HG03103 (cell line): ENCODE results near the gene LAGE3.

Experiments
- ATAC-seq: cut with Tn5 transposase; IDR thresholded peaks from one replicate; pipeline ENCODE4 v1.9.1; 2021; ENCODE audit warnings: low read depth; ENCODE audit not compliant: unreplicated experiment

LAGE3 gene

DNA sequence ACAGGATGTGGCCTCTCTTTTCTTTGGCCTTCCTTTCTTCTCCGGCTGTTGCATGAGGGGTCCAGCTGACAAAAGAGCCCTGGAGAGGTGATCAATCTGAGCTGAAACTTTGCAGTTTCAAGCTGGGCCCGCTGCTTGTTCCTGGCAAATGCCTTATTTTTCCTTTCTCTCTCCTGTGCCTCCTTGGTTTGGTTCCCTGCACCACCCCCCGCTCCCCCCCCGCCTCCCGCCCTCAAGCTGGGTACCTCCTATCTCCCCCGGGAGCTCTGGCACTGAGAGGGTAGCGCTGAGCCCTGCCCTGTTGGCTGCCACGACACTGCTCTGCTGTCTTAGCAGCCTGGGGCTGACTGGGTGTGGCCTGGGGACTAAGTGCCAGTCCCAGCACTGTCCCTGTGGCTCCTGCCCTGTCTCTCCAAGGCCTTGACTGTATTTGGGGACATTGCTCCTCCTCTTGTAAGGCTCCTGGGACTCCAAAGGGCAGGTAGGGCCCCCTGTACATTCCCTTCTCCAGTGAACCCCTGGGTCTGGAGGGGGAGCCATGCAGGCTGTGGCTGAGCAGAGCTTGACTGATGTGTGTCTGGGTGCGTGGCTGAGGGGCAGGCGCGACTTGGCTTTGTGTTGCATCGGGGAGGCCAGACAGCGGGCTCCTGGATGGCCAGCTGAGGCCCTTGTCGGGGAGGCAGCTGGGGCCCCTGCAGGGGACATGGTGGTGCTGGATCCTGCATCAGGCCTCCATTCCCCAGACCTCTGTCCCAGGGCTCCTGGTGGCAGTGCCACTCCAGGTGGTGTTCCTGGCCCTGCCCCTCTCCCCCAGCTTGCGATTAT lies 19.9 kb downstream of the LAGE3 start:
- ATAC-seq, result no peak

DNA sequence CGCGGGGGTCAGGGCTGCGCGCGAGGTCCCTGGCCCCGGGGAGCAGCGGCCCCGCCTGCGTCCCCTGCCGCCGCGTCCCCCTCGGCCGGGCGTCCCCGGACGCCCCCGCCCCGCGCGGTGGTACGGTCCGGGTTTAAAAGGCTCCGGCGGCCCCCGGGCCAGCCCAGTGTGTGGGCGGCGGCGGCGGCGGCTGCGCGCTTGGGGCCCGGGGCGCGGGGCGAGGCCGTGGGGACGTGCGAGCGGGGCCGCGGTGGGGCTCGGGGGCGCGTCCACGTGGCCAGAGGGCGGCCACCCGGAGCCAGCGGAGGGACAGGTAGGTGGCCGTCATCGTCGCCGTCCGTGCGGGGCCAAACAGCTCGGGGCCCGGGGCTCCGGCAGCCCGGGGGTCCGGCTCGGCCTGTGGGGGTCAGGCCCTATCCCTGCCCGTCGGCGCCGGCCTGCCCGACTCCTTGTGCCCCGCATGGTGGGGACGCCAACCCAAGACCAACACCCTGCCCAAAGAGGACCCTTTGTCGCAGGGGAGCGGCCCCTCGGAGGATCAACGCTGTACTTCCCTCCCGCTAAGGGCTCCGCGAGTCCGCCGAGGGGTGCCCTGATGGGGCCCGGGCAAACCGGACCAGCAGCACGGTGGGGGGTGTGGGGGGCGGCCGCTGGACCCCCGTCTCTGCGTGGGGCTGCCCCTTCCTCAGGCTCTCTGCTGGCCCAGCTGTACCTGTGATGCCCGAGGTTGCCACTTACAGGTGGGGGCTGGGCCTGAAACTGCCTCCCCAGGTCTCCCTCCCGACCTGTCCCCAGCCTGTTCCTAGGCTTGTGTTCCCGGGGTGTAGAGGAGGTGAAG lies 20.7 kb downstream of the LAGE3 start, which contains the start of gene PLXNA3:
PLXNA3 (plus strand) TSS at position 166 of the 838 bp plus-strand sequence. CDS start 1,903 bp downstream, outside the sequence.
- peak; percentile 49 for ATAC-seq

DNA sequence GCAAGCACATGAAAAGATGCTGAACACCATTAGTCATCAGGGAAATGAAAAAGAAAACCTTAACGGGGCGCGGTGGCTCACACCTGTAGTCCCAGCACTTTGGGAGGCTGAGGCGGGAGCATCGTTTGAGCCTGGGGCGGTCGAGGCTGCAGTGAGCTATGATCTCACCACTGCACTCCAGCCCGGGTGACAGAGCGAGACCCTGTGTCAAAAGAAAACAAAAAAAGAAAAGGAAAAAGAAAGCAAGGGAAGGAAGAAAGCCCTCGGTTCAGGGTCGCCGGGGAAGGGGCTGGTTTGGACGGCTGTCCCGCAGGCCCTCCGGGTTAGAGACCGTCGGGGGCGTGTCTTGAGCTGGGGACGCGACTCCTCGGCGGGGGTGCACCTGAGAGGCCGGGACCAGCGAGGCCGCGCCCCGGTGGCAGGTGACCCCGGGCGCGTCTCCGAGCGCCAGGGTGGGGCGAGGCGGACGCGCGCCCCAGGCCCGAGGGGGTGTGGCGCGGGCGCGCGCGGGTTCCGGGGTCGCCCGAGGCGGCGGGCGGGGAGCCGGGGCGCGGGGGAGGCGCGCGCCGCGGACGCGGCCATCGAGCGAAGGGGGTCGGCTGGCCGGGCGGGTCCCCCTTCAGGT lies 21.5 kb downstream of the LAGE3 start:
- peak; percentile 40 for ATAC-seq

GRCh38 chrX:154452823-154453222 lies 26.3 kb downstream of the LAGE3 start:
- ATAC-seq, result no peak

DNA sequence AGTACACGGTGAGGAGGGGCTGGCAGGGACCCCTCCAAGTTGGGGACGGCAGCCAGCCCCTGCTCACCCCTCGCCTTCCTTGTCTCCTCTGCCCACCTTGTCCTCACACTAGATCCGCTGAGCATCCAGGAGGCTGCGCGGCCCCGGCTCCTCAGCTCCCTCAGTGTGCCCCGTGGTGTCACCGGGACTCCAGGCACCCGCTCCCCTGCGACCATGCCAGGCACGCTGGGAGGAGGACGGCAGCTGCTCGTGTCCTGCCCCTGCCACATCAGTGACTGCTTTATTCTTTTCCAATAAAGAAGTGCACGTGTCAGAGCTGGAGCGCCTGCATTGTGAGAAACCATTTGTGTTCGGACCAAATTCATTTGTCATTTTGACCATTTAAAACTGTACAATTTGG lies 28.8 kb downstream of the LAGE3 start:
- ATAC-seq, result no peak

- ATAC-seq, result no peak
Measured at GRCh38 chrX:154449618-154450017, 29.5 kb downstream of the LAGE3 start.

DNA sequence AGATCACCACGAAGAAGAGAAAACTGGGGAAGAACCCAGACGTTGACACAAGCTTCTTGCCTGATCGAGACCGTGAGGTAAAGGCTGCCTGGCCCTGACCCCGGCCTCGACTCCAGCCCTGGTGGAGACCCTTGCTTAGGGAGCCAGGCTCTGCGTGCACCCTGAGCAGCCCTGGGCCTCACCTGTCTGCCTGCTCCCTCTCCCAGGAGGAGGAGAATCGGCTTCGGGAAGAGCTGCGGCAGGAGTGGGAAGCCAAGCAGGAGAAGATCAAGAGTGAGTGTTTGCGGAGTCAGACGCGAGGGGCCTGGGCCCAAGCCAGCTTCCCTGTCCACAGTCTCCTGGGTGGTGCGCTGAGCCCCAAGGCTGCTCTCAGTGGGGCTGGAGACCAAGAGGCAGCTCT lies 30.6 kb downstream of the LAGE3 start:
- no peak for ATAC-seq

DNA sequence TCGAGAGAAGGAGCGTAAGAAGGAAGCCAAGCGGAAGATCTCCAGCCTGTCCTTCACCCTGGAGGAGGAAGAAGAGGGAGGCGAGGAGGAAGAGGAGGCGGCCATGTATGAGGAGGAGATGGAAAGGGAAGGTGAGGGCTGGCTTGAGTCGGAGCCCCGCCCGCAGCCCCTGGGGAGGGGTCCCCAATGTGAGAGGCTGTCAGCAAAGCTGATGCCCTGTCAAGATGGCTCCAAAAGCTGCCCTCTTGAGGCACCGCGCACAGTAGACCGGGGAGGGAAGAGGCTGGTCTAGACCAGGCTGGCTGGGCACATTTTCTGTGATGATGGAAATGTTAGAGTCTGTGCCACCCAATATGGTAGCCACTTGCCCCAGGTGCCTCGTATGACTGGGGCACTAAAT lies 32.7 kb downstream of the LAGE3 start:
- ATAC-seq, result no peak

GRCh38 chrX:154445776-154446175 lies 33.3 kb downstream of the LAGE3 start:
- no peak for ATAC-seq

GRCh38 chrX:154444755-154445246 lies 34.3 kb downstream of the LAGE3 start:
- ATAC-seq, result no peak

DNA sequence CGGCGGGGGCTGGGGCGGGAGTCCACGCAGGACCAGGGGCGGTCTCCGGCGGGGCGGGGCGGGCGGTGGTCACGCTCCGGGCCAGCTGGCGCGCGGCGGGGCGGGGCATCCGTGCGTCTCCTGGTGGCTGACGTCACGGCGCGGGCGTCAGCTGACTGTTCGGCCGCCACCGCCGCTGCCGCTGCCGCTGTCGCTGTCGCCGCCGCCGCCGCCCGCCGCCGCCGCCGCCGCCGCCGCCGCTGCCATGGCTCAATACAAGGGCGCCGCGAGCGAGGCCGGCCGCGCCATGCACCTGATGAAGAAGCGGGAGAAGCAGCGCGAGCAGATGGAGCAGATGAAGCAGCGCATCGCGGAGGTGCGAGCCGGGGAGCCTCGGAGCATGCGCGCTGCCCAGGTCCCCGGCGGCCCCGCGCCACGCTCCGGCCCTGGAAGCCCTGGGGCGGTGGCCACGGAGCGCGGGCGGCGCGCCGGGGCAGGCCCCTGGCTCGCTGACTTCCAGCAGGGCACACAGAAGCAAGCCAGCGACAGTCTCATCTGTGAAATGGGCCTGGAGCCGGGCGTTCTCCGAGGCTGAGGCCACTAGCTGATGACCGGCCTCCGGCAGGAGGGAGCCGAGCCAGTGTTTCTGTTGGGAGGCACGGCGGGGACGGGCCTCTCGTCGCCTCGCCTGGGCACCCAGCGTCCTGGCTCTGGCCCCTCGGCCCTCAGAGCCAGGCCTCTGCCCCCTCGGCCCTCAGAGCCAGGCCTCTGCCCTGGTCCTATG lies 34.9 kb downstream of the LAGE3 start, which contains the start of gene FAM50A:
FAM50A (plus strand) TSS at position 150 of the 763 bp plus-strand sequence; CDS start at position 245, 95 bp downstream.
- peak; percentile 77 for ATAC-seq

DNA sequence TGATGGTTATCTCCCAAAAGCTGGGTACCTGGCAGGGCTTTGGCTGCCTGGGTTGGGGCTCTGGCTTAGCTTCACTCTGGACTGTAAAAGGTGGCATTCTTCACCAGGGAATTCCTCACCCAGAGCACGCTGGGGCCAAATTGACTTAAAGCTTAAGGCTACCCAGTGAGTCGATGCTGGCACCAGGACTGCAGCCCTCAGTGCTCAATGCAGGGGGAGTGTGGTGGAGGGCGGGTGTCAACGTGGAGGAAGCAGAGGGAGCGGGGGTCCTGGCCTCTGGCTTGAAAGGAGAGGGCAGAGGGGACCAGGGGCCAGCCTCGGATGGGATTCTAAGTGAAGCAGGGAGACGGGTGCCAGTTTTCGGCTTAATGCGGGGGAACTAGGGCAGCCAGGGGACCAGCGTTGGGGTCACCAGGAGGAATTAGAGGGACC lies 35.6 kb downstream of the LAGE3 start:
- ATAC-seq, result no peak

- ATAC-seq, result no peak
Measured at GRCh38 chrX:154441984-154442707, 36.9 kb downstream of the LAGE3 start.

DNA sequence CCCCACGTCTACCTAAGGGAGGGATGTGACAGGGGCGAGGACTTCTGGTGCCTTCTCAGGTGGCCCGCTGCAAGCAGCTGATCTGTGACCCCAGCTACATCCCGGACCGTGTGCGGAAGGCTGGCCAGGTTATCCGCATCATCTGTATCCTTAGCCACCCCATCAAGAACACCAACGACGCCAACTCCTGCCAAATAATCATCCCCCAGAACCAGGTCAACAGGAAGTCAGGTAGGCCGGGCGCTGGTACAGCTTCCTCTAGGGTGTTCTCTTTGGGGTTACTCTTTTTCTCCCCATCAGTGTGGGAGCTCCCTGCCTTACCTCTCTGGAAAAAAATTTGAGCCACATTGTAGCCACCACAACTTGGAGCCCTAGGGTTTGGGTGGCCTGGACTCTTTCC lies 37.5 kb downstream of the LAGE3 start:
- ATAC-seq, result no peak

DNA sequence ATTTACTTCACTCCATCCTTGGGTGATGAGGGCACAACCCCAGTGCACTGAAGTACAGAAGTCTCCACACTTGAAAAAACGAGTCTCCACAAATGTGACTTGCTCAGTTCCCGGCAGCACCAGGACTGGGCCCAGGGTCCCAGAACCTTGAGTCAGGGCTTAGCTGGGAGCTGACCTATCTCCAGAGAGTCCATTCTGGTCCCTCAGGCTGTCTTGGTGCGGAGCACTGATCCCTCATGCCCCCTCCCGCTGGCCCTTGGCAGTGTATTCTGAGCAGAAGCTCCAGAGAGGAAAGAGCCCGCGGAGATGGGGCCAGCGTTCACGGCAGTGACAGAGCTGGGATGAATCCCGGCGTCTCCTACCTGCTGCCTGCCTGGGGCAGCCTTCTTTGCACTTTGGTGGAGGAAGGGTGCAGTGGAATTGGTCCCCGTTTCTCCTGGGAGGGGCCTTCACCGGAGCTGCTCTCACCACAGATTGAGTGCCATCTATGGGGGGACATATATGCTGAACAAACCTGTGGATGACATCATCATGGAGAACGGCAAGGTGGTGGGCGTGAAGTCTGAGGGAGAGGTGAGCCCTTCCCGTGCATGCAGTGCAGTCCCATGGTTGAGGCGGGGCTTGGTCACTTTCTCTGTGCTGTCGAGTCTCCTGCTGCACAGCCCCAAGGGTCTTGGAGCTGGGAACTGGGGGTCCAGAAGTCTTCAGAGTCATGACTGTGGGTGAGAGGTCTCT lies 38.3 kb downstream of the LAGE3 start:
- ATAC-seq, result no peak

GRCh38 chrX:154439841-154440240 lies 39.2 kb downstream of the LAGE3 start:
- ATAC-seq, result no peak

DNA sequence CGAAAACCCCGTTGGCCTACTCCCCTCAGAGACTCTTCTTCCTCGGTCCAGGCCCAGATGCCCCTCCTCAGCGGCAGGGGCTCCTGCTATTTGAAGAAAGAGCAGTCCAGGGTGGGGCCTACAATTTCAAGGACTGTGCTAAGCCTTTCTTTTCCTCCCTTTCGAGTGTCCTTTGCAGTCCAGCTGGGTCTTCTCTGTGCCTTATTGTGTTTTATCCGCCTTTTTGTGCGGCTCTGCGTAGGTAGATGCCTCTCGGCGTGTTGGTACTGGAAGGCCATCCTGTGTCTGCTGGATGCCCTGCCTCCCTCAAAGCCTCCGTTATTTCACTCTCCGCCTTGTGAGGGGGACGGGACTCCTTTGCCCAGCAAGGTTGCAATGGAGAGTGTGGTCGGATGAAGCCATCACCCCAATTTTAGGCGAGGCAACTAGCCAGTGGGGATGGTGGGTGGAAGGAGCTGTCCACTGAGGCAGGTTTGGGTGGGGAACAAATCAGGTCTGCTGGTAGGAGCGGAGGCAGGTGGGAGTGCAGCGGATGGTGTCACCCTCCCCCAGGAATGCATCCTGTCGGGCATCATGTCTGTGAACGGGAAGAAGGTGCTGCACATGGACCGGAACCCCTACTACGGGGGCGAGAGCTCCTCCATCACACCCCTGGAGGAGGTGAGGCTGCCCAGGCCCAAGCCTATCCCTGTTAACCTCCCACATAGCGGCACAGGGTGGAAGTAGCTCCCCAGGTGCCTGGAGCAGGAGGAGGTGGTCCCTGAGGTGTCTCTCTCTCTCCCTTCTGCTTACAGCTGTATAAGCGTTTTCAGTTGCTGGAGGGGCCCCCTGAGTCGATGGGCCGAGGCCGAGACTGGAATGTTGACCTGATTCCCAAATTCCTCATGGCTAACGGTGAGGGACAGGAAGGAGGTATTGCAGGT lies 40.8 kb downstream of the LAGE3 start:
- no peak for ATAC-seq
